Parathyroid adenoma (tissue), 2 donors: ENCODE data around the gene LBR.

Experiments used
- H2AFZ ChIP-seq: fragments of 300-600 bp; sonication (generic); one replicate; pipeline ENCODE4 v1.7.0; 2017; ENCODE audit warnings: antibody characterized with exemption, mild to moderate bottlenecking
- H3K27ac ChIP-seq: fragments of 300-600 bp; sonication (generic); one replicate; pipeline ENCODE4 v1.7.0; 2017
- H3K27me3 ChIP-seq: fragments of 300-600 bp; sonication (generic); one replicate; pipeline ENCODE4 v1.7.0; 2017; ENCODE audit warnings: low read length; ENCODE audit not compliant: control insufficient read depth, insufficient read depth
- H3K36me3 ChIP-seq: fragments of 300-600 bp; sonication (generic); one replicate; pipeline ENCODE4 v1.7.0; 2017; ENCODE audit warnings: low read length; ENCODE audit not compliant: control insufficient read depth, insufficient read depth
- H3K4me1 ChIP-seq: fragments of 300-600 bp; sonication (generic); one replicate; pipeline ENCODE4 v1.7.0; 2017; ENCODE audit warnings: control low read depth
- H3K4me2 ChIP-seq: fragments of 300-600 bp; sonication (generic); one replicate; pipeline ENCODE4 v1.7.0; 2017; ENCODE audit warnings: low read length
- H3K4me3 ChIP-seq: fragments of 300-600 bp; sonication (generic); one replicate; pipeline ENCODE4 v1.7.0; 2017; ENCODE audit warnings: low read depth, low read length
- H3K79me2 ChIP-seq: fragments of 300-600 bp; sonication (generic); one replicate; pipeline ENCODE4 v1.7.0; 2017; ENCODE audit warnings: control low read depth
- H3K9ac ChIP-seq: fragments of 300-600 bp; sonication (generic); one replicate; pipeline ENCODE4 v1.7.0; 2017; ENCODE audit warnings: mild to moderate bottlenecking
- H3K9me3 ChIP-seq: fragments of 300-600 bp; sonication (generic); one replicate; pipeline ENCODE4 v1.7.0; 2017; ENCODE audit warnings: low read length; ENCODE audit not compliant: control insufficient read depth
- CTCF ChIP-seq: fragments of 300-600 bp; sonication (generic); IDR thresholded peaks from one replicate; pipeline ENCODE4 v1.7.0; 2017; ENCODE audit warnings: antibody characterized with exemption, mild to moderate bottlenecking
- donor health status: primary hyperparathyroidism.

Gene LBR

DNA sequence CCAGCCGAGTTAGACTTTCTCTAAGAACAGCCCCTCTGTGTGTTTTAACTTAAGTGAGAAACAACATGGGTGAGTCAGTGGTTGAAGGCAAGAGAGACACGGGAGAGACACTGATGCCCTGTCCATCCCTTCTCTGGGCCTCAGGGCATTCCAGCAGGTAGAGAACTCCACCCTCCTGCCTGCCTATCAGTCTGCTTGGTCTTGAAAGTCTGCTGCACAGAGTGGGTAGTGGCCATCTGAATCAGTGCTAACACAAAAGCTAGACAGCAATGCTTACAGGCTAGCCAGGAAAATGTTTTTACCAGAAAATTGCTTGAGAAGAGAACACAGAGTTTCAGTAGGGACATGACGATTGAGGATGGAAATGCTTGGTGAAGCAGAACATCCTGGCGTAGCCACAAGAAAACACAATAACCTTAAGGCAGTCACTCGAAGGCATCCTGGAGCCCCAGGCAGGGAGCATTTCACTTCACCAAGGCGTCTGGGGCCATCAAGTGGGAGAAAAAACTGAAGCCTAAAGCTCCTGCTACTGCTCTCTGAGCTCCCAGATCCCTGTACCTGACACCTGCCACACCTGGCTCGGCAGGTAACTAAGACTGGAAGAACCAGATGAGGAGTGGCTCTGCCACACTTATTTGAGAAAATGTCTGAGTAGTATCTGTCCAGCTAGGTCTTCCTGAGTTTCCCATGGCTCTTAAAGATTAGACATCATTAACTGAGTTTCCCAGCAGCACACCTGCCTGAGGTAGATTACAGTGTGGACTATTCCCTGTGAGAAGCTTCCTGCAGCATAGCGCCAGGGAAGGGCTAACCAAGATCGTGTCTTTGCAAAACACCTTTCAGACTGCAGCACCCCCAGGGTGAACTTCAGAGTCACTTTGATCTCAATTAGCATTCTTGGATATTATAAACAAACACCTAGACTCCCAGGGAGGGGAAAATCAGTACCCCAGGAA is 18.1 kb upstream of the LBR start:
- Histone ChIP-seq H3K79me2 (no peaks in the 10 kb centered on the region), H3K4me3 (no peak overlapping the region), H3K36me3 (no peaks in the 10 kb centered on the region), H3K9me3 (no peaks in the 10 kb centered on the region), H3K9ac (no peak overlapping the region), H3K4me2 (no peak overlapping the region), H3K27ac (peak overlapping the region; percentile 42), H2AFZ (no peak overlapping the region), H3K4me1 (no peaks in the 10 kb centered on the region), H3K27me3 (no peaks in the 10 kb centered on the region)
- TF ChIP-seq CTCF = no peak

GRCh38 chr1:225442123-225442505 is 14.3 kb upstream of the LBR start:
- Histone ChIP-seq H3K27me3 (no peaks in the 10 kb centered on the region), H3K79me2 (no peaks in the 10 kb centered on the region), H3K4me1 (no peaks in the 10 kb centered on the region), H2AFZ (no peak overlapping the region), H3K4me2 (no peak overlapping the region), H3K4me3 (no peak overlapping the region), H3K9ac (no peak overlapping the region), H3K36me3 (no peaks in the 10 kb centered on the region), H3K9me3 (no peaks in the 10 kb centered on the region), H3K27ac (no peak overlapping the region)
- TF ChIP-seq CTCF = no peak

- Histone ChIP-seq H3K27me3 (no peaks in the 10 kb centered on the region), H3K4me3 (no peak overlapping the region), H3K79me2 (no peaks in the 10 kb centered on the region), H3K9ac (no peak overlapping the region), H3K9me3 (no peaks in the 10 kb centered on the region), H3K4me1 (no peaks in the 10 kb centered on the region), H3K4me2 (no peak overlapping the region), H3K36me3 (no peaks in the 10 kb centered on the region), H3K27ac (no peak overlapping the region), H2AFZ (no peak overlapping the region)
- no peak for TF ChIP-seq CTCF
These were observed 13.7 kb upstream of the LBR start for GRCh38 chr1:225441314-225442122.

DNA sequence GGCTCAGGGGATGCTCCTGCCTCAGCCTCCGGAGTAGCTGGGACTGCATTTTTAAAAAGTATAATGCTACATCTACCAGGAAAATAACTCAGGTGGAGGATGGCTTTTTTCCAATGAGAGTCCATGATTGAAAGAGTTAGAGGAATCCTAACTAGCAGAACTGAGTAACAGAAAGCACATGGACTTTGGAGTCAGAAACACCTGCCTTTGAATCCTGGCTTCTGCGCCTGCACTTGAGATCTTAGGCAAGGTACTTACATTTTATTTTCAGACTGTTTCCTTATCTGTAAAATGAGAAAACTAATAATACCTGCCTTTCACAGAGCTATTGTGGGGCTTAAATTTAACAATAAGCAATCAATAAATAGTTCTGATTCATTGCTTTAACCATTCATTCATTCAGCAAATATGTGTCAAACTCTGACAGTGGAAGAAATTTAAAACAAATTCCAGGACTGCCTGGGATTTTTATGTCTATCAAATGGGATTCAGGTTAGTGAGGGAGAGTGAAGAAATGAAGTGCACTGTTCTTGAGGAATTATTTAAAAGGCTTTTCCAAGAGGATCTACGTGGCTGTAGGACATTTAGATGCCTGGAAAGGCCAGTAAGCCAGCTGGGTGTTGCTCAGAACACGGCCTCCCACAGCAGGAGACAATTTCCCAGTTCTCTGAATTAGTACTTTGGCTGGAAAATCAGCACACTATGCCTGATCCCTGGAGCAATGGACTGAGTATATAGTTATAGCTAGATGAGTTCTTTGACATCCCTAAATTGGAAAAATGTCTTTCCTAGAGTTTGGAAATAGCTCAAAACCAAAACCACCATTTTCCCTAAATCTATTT is 12.8 kb upstream of the LBR start:
- H3K79me2 ChIP-seq = no peaks in the 10 kb centered on the region
- no peak overlapping the region for H3K27ac ChIP-seq
- H3K4me1 ChIP-seq = no peaks in the 10 kb centered on the region
- H3K9ac ChIP-seq = no peak overlapping the region
- H3K9me3 ChIP-seq = no peaks in the 10 kb centered on the region
- H3K4me3 ChIP-seq = no peak overlapping the region
- no peak overlapping the region for H2AFZ ChIP-seq
- H3K36me3 ChIP-seq = no peaks in the 10 kb centered on the region
- no peak for TF ChIP-seq CTCF
- no peaks in the 10 kb centered on the region for H3K27me3 ChIP-seq
- no peak overlapping the region for H3K4me2 ChIP-seq
